Measurements from ENCODE around the gene LY6G6F. TPM values are rescaled to one million over a fixed set of nuclear protein-coding genes. Genes with fewer than 3 reads are reported as not detected.

LY6G6F gene
- total RNA-seq, 4 donors from 2014 or later, result not detected

GRCh38 chr6:31664790-31665500, 41.7 kb upstream of the LY6G6F start, which contains the start of gene GPANK1:
Gene GPANK1 (minus strand): TSS chr6:31664997. CDS start chr6:31664478, 519 bp downstream.
- TF ChIP-seq CTCF (IDR thresholded peaks at IDR 0.05 in 4 of 5, conservative IDR thresholded peaks at IDR 0.05 in 1 of 5) (no peak), POLR2A (IDR thresholded peaks at IDR 0.05) (peak; percentile 40 to 79)
- Histone ChIP-seq H3K9me3 (no peaks in the 10 kb centered on the region), H3K36me3 (peaks cover 4 to 47% of the 10 kb centered on the region in 2 donors), H3K27ac (peak within 1 kb of the TSS; percentile 93 to 100 (median 97)), H3K4me1 (peaks cover 27 to 37% of the 10 kb centered on the region in 2 donors), H3K27me3 (no peaks in the 10 kb centered on the region), H3K4me3 (peak within 1 kb of the TSS; percentile 83 to 98 (median 94))
- ATAC-seq (peak; percentile 72 to 82), DNase-seq (peak; percentile 93)
- in situ Hi-C loops (cut with MboI; ENCODE audit: low sequenced_read_pairs in 4 of 4), result loop anchor here in 2 of 4 donors (25.0 kb wide), 2 partner anchors 297 to 522 kb away; partner anchors contain the start of genes AGER (in 2 of the 2), AGPAT1 (in 2 of the 2), GPSM3 (in 2 of the 2) and PBX2 (in 2 of the 2)
- intact Hi-C loops (cut with DNase I; ENCODE audit: low total_unique reads), result loop anchor here (1.0 to 5.0 kb wide), 6 partner anchors 13 to 1307 kb away; partner anchors contain the start of genes ABHD16A, AGPAT1, BAG6 and PRRC2A

GRCh38 chr6:31665501-31666336, 40.9 kb upstream of the LY6G6F start, which contains the start of gene CSNK2B:
Gene CSNK2B (plus strand): TSS chr6:31666080. CDS start chr6:31666832, 752 bp downstream.
- ATAC-seq, result peak; percentile 86
- TF ChIP-seq POLR2A (IDR thresholded peaks at IDR 0.05) (peak; percentile 72), CTCF (IDR thresholded peaks at IDR 0.05 in 4 of 5, conservative IDR thresholded peaks at IDR 0.05 in 1 of 5) (peak in 1 of 5 experiments; percentile 19)
- Histone ChIP-seq H3K36me3 (peaks cover 4 to 55% of the 10 kb centered on the region in 2 donors), H3K9me3 (no peaks in the 10 kb centered on the region), H3K27ac (peak within 1 kb of the TSS; percentile 93 to 100 (median 97)), H3K27me3 (no peaks in the 10 kb centered on the region), H3K4me1 (peaks cover 25 to 36% of the 10 kb centered on the region in 2 donors), H3K4me3 (peak within 1 kb of the TSS; percentile 83 to 98 (median 94))
- in situ Hi-C loops (cut with MboI; ENCODE audit: low sequenced_read_pairs in 4 of 4), result loop anchor here in 2 of 4 donors (25.0 kb wide), 2 partner anchors 297 to 522 kb away; partner anchors contain the start of genes AGER (in 2 of the 2), AGPAT1 (in 2 of the 2), GPSM3 (in 2 of the 2) and PBX2 (in 2 of the 2)
- DNase-seq, result peak; percentile 99
- intact Hi-C loops (cut with DNase I; ENCODE audit: low total_unique reads), result loop anchor here (1.0 to 5.0 kb wide), 7 partner anchors 13 to 512 kb away; partner anchors contain the start of genes ABHD16A, AGPAT1, BAG6 and NEU1

DNA sequence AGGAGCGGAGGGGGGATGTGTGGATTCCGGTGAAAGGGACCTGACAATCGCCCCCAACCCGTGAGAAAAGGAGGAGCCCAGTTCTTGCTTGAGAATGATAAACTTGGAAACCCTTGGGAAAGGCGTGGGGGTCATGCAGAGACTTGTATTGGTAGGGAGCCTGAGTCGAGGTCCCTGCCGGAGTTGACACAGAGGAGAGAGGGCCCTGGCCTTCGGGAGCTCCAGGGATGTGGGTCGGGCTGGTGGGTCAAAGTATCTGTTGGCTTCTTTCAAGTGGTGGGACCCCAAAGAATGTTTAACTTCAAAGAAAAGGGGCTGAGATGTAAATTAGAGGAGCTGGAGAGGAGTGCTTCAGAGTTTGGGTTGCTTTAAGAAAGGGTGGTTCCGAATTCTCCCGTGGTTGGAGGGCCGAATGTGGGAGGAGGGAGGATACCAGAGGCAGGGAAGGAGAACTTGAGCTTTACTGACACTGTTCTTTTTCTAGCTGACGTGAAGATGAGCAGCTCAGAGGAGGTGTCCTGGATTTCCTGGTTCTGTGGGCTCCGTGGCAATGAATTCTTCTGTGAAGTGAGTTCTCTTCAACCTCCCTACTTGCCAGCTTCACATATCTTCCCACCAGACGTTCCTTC, 40.2 kb upstream of the LY6G6F start:
- Histone ChIP-seq H3K27ac (peak overlapping the region; percentile 93 to 100 (median 97)), H3K4me1 (peaks cover 25 to 36% of the 10 kb centered on the region in 2 donors), H3K36me3 (peaks cover 4 to 62% of the 10 kb centered on the region in 2 donors), H3K4me3 (peak overlapping the region; percentile 83 to 98 (median 94)), H3K9me3 (no peaks in the 10 kb centered on the region), H3K27me3 (no peaks in the 10 kb centered on the region)
- intact Hi-C loops (cut with DNase I; ENCODE audit: low total_unique reads) (loop anchor here (1.0 to 5.0 kb wide), 4 partner anchors 14 to 511 kb away; partner anchors contain the start of genes AGPAT1, NEU1 and RNF5), in situ Hi-C loops (cut with MboI; ENCODE audit: low sequenced_read_pairs in 4 of 4) (loop anchor here in 2 of 4 donors (25.0 kb wide), 2 partner anchors 296 to 521 kb away; partner anchors contain the start of genes AGER (in 2 of the 2), AGPAT1 (in 2 of the 2), GPSM3 (in 2 of the 2) and PBX2 (in 2 of the 2))
- TF ChIP-seq CTCF (IDR thresholded peaks at IDR 0.05 in 4 of 5, conservative IDR thresholded peaks at IDR 0.05 in 1 of 5), result no peak
- ATAC-seq (no peak), DNase-seq (no peak)

Measured in gastrocnemius medialis (tissue), 4 donors.